ENCODE measurements around the gene CPS1. TPM values are rescaled to one million over a fixed set of nuclear protein-coding genes. Genes with fewer than 3 reads are reported as not detected.

The CPS1 gene
- total and polyA plus RNA-seq, 2 experiments from 2014 or later: 5.5 to 11.0 TPM

DNA sequence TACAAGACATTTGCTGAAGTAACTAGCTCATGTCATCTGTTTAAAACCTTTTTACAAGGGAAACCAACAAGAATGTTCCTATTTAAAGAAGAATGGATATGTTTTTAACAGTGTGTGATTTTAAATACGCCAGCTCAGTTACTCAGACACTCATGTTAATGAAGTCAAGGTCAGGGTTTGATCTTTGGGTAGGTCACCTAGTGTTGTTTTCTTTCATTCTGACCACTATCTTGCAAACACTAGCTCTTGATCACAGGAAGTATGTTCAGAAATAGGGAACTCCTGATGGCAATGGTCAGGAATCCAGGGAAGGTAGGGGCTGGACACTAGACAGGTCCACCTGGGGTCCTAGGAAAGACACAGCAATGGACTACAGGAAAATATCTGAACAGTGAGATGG is 116.7 kb downstream of the CPS1 start (continued):
- TF ChIP-seq, protein P1, sequence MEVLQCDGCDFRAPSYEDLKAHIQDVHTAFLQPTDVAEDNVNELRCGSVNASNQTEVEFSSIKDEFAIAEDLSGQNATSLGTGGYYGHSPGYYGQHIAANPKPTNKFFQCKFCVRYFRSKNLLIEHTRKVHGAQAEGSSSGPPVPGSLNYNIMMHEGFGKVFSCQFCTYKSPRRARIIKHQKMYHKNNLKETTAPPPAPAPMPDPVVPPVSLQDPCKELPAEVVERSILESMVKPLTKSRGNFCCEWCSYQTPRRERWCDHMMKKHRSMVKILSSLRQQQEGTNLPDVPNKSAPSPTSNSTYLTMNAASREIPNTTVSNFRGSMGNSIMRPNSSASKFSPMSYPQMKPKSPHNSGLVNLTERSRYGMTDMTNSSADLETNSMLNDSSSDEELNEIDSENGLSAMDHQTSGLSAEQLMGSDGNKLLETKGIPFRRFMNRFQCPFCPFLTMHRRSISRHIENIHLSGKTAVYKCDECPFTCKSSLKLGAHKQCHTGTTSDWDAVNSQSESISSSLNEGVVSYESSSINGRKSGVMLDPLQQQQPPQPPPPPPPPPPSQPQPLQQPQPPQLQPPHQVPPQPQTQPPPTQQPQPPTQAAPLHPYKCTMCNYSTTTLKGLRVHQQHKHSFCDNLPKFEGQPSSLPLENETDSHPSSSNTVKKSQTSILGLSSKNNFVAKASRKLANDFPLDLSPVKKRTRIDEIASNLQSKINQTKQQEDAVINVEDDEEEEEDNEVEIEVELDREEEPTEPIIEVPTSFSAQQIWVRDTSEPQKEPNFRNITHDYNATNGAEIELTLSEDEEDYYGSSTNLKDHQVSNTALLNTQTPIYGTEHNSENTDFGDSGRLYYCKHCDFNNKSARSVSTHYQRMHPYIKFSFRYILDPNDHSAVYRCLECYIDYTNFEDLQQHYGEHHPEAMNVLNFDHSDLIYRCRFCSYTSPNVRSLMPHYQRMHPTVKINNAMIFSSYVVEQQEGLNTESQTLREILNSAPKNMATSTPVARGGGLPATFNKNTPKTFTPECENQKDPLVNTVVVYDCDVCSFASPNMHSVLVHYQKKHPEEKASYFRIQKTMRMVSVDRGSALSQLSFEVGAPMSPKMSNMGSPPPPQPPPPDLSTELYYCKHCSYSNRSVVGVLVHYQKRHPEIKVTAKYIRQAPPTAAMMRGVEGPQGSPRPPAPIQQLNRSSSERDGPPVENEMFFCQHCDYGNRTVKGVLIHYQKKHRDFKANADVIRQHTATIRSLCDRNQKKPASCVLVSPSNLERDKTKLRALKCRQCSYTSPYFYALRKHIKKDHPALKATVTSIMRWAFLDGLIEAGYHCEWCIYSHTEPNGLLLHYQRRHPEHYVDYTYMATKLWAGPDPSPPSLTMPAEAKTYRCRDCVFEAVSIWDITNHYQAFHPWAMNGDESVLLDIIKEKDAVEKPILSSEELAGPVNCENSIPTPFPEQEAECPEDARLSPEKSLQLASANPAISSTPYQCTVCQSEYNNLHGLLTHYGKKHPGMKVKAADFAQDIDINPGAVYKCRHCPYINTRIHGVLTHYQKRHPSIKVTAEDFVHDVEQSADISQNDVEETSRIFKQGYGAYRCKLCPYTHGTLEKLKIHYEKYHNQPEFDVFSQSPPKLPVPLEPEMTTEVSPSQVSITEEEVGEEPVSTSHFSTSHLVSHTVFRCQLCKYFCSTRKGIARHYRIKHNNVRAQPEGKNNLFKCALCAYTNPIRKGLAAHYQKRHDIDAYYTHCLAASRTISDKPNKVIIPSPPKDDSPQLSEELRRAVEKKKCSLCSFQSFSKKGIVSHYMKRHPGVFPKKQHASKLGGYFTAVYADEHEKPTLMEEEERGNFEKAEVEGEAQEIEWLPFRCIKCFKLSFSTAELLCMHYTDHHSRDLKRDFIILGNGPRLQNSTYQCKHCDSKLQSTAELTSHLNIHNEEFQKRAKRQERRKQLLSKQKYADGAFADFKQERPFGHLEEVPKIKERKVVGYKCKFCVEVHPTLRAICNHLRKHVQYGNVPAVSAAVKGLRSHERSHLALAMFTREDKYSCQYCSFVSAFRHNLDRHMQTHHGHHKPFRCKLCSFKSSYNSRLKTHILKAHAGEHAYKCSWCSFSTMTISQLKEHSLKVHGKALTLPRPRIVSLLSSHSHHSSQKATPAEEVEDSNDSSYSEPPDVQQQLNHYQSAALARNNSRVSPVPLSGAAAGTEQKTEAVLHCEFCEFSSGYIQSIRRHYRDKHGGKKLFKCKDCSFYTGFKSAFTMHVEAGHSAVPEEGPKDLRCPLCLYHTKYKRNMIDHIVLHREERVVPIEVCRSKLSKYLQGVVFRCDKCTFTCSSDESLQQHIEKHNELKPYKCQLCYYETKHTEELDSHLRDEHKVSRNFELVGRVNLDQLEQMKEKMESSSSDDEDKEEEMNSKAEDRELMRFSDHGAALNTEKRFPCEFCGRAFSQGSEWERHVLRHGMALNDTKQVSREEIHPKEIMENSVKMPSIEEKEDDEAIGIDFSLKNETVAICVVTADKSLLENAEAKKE (CRISPR knock-in tag; IDR thresholded peaks at IDR 0.05): no peak
- TF ChIP-seq JUNB (IDR thresholded peaks at IDR 0.05; ENCODE audit: unreplicated experiment) (no peak), EZH2 (IDR thresholded peaks at IDR 0.05; ENCODE audit: low read depth, unreplicated experiment) (no peak), STAT1 (IDR thresholded peaks at IDR 0.05; ENCODE audit: unreplicated experiment) (no peak)
- TF ChIP-seq, protein P2, sequence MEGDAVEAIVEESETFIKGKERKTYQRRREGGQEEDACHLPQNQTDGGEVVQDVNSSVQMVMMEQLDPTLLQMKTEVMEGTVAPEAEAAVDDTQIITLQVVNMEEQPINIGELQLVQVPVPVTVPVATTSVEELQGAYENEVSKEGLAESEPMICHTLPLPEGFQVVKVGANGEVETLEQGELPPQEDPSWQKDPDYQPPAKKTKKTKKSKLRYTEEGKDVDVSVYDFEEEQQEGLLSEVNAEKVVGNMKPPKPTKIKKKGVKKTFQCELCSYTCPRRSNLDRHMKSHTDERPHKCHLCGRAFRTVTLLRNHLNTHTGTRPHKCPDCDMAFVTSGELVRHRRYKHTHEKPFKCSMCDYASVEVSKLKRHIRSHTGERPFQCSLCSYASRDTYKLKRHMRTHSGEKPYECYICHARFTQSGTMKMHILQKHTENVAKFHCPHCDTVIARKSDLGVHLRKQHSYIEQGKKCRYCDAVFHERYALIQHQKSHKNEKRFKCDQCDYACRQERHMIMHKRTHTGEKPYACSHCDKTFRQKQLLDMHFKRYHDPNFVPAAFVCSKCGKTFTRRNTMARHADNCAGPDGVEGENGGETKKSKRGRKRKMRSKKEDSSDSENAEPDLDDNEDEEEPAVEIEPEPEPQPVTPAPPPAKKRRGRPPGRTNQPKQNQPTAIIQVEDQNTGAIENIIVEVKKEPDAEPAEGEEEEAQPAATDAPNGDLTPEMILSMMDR (conservative IDR thresholded peaks at IDR 0.05; ENCODE audit: low read depth in 2 of 2): no peak

DNA sequence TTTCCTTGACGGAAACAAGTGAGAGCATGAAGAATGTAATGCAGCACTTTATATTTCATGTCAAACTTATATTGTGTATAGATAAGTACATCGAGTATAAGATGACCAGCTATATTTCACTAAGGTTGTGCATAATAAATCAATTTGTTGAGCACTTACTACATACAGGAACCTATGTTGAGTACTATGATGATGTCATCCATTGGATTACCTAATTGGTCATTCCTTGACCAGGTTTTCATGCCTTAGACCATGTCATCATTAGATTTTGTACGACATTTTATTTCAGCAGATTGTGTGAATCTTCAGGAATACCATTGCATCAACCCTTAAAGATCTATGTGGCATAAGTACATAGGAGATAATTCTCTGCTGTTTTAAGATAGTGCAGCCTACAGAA is 119.7 kb downstream of the CPS1 start:
- Mint-ChIP-seq H3K27ac (no peak overlapping the region), H3K27me3 (ENCODE audit: insufficient read depth, low read depth, poor library complexity) (no peaks in the 10 kb centered on the region), H3K9me3 (no peaks in the 10 kb centered on the region), H3K4me3 (no peak overlapping the region), H3K36me3 (ENCODE audit: low read depth) (no peaks in the 10 kb centered on the region), H3K4me1 (peaks cover 3% of the 10 kb centered on the region; the same call in 2 of the 3 replicates)
- Histone ChIP-seq H2AFZ (no peak overlapping the region), H3F3A (replicated peaks; ENCODE audit: low read depth) (no peaks in the 10 kb centered on the region), H3K4me1 (ENCODE audit: insufficient read depth) (no peaks in the 10 kb centered on the region), H4K20me1 (replicated peaks; ENCODE audit: insufficient read depth) (no peaks in the 10 kb centered on the region), H3K4me3 (no peak overlapping the region), H3K36me3 (ENCODE audit: insufficient read depth) (no peaks in the 10 kb centered on the region), H3K4me2 (no peak overlapping the region), H3K27me3 (ENCODE audit: insufficient read depth) (no peaks in the 10 kb centered on the region), H3K9me2 (ENCODE audit: insufficient read depth) (no peaks in the 10 kb centered on the region), H3K79me2 (replicated peaks; ENCODE audit: insufficient read depth) (no peaks in the 10 kb centered on the region), H3K27ac (ENCODE audit: low read depth) (no peak overlapping the region)
- ATAC-seq: no peak
- DNase-seq (ENCODE audit: low spot score): no peak
- no peak for TF ChIP-seq NANOG (IDR thresholded peaks at IDR 0.05; ENCODE audit: borderline replicate concordance)
- no peak for TF ChIP-seq CREB1 (CRISPR knock-in tag; IDR thresholded peaks at IDR 0.05; ENCODE audit: low read depth)
- TF ChIP-seq EZH2phosphoT487 (IDR thresholded peaks at IDR 0.05; ENCODE audit: unreplicated experiment): no peak
- TF ChIP-seq, protein P1 (CRISPR knock-in tag; IDR thresholded peaks at IDR 0.05): no peak
